Measurements from ENCODE around the gene DGAT2. TPM values are rescaled to one million over a fixed set of nuclear protein-coding genes. Genes with fewer than 3 reads are reported as not detected.

DGAT2 gene
- total and polyA plus RNA-seq, 4 experiments from 2014 or later: 0.08 to 0.38 (median 0.26) TPM

- no peaks in the 10 kb centered on the region for H3K36me3 Mint-ChIP-seq
- H3K4me3 ChIP-seq (ENCODE audit: low read length in 2 of 2): no peak overlapping the region
- ChIA-PET CTCF (ENCODE audit: partially characterized antibody) (interaction anchor here (1.4 kb wide), 1 partner anchor 40 kb away, joined by 4 read pairs; no protein-coding TSS in a partner anchor), POLR2A (ENCODE audit: partially characterized antibody) (no interaction called here)
- H3K9me3 ChIP-seq (ENCODE audit: control insufficient read depth in 1 of 2, low read length in 2 of 2): no peaks in the 10 kb centered on the region
- H3K27ac Mint-ChIP-seq: no peak overlapping the region
- intact Hi-C loops (cut with micrococcal nuclease): no loop called here
- no peak for DNase-seq
- H3K27ac ChIP-seq (ENCODE audit: low read depth, low read length): no peak overlapping the region
- peaks cover 3% of the 10 kb centered on the region for H3K27me3 ChIP-seq (ENCODE audit: insufficient read depth, low read length)
- no peaks in the 10 kb centered on the region for H3K36me3 ChIP-seq (ENCODE audit: insufficient read depth, low read length)
- peaks cover 2 to 17% (median 9%) of the 10 kb centered on the region in 4 donors for H3K4me1 Mint-ChIP-seq
- peaks cover 3 to 7% of the 10 kb centered on the region in 2 donors for H3K27me3 Mint-ChIP-seq
- peaks cover 0 to 2% (median 0%) of the 10 kb centered on the region in 8 donors for H3K9me3 Mint-ChIP-seq
- H3K4me3 Mint-ChIP-seq: no peak overlapping the region
- H3K4me1 ChIP-seq (ENCODE audit: insufficient read depth, low read length): peaks cover 19% of the 10 kb centered on the region
Observed at GRCh38 chr11:75765116-75765515, 3.5 kb upstream of the DGAT2 start.

DNA sequence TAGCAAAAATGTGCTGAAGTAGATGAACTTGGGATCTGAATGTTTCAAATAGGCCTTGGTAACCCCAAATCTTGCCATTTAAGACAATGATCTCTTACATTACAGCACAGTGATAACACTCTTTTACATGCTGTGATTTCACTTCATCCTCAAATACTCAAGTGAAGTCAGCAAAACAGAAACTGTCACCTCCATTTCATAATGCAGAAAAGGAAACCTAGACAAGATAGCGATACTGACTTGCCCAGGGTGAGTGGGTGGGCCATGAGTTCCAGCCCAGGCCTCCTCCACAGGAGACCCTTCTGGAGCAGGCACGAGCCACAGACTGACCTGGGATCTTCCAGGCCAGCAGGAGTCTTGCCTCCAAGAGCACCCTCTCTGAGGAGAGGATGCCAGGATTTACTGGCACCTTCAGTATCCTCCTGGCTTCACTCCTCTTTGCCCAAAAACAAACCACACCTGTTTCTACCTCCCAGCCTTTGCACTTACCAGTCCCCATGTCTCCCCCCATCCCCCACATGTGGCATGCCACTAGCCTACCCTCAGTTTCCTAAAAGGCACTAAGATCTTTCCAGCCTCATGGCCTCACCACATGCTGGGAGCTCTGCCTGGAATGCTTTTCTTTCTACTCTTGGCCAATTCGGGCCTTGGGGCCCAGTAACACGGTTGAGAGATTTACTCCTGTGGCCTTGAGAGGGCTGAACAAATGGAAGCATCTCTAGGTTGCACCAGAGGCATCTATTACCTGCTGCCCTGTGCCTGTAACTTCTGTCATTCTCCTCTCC, 1.9 kb upstream of the DGAT2 start:
- Histone ChIP-seq H3K27ac (ENCODE audit: low read depth, low read length) (no peak overlapping the region), H3K9me3 (ENCODE audit: control insufficient read depth in 1 of 2, low read length in 2 of 2) (no peaks in the 10 kb centered on the region), H3K4me1 (ENCODE audit: insufficient read depth, low read length) (peaks cover 19% of the 10 kb centered on the region), H3K36me3 (ENCODE audit: insufficient read depth, low read length) (no peaks in the 10 kb centered on the region), H3K27me3 (ENCODE audit: insufficient read depth, low read length) (peaks cover 3% of the 10 kb centered on the region), H3K4me3 (ENCODE audit: low read length in 2 of 2) (no peak overlapping the region)
- Mint-ChIP-seq H3K27me3 (peaks cover 3 to 9% of the 10 kb centered on the region in 2 donors), H3K4me3 (peak overlapping the region in 3 of 8 donors; percentile 1 to 40 (median 5)), H3K9me3 (peaks cover 0 to 2% (median 0%) of the 10 kb centered on the region in 8 donors), H3K27ac (peak overlapping the region in 2 of 7 donors; percentile 2 to 16), H3K4me1 (peaks cover 2 to 19% (median 9%) of the 10 kb centered on the region in 4 donors), H3K36me3 (no peaks in the 10 kb centered on the region)
- ChIA-PET POLR2A (ENCODE audit: partially characterized antibody) (no interaction called here), CTCF (ENCODE audit: partially characterized antibody) (no interaction called here)
- DNase-seq: no peak
- intact Hi-C loops (cut with micrococcal nuclease): no loop called here

GRCh38 chr11:75767228-75767572, 1.4 kb upstream of the DGAT2 start:
- peak overlapping the region in 6 of 8 donors; percentile 1 to 78 (median 28) for H3K4me3 Mint-ChIP-seq
- DNase-seq: no peak
- no peaks in the 10 kb centered on the region for H3K36me3 Mint-ChIP-seq
- peaks cover 2 to 19% (median 9%) of the 10 kb centered on the region in 4 donors for H3K4me1 Mint-ChIP-seq
- intact Hi-C loops (cut with micrococcal nuclease): no loop called here
- H3K9me3 Mint-ChIP-seq: peaks cover 0 to 2% (median 0%) of the 10 kb centered on the region in 8 donors
- no peaks in the 10 kb centered on the region for H3K9me3 ChIP-seq (ENCODE audit: control insufficient read depth in 1 of 2, low read length in 2 of 2)
- no peak overlapping the region for H3K27ac ChIP-seq (ENCODE audit: low read depth, low read length)
- ChIA-PET POLR2A (ENCODE audit: partially characterized antibody) (no interaction called here), CTCF (ENCODE audit: partially characterized antibody) (no interaction called here)
- no peaks in the 10 kb centered on the region for H3K36me3 ChIP-seq (ENCODE audit: insufficient read depth, low read length)
- no peak overlapping the region for H3K4me3 ChIP-seq (ENCODE audit: low read length in 2 of 2)
- H3K27me3 Mint-ChIP-seq: peaks cover 3 to 9% of the 10 kb centered on the region in 2 donors
- peak overlapping the region in 2 of 7 donors; percentile 2 to 63 for H3K27ac Mint-ChIP-seq
- H3K4me1 ChIP-seq (ENCODE audit: insufficient read depth, low read length): peaks cover 19% of the 10 kb centered on the region
- H3K27me3 ChIP-seq (ENCODE audit: insufficient read depth, low read length): peaks cover 3% of the 10 kb centered on the region

DNA sequence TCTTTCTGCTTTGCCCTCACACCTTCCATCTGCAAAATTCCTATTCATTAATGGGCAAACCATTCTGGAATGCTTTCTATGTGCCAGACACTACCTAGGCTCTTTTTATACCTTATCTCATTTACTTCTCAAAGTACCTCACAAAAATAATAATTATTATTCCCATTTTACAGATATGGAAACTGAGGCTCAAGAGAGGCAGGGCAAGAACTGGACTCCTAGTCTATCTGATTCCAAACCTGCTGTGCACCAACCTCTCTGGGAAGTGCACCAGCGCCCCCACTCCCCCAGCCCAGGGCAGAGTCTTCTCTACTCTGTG, 826 bp upstream of the DGAT2 start:
- H3K9me3 Mint-ChIP-seq: peaks cover 0 to 2% (median 0%) of the 10 kb centered on the region in 8 donors
- Histone ChIP-seq H3K4me3 (ENCODE audit: low read length in 2 of 2) (no peak overlapping the region), H3K36me3 (ENCODE audit: insufficient read depth, low read length) (no peaks in the 10 kb centered on the region), H3K27ac (ENCODE audit: low read depth, low read length) (no peak overlapping the region), H3K27me3 (ENCODE audit: insufficient read depth, low read length) (peaks cover 3% of the 10 kb centered on the region), H3K4me1 (ENCODE audit: insufficient read depth, low read length) (peaks cover 19% of the 10 kb centered on the region), H3K9me3 (ENCODE audit: control insufficient read depth in 1 of 2, low read length in 2 of 2) (no peaks in the 10 kb centered on the region)
- H3K4me1 Mint-ChIP-seq: peaks cover 2 to 19% (median 9%) of the 10 kb centered on the region in 4 donors
- peak overlapping the region in 6 of 8 donors; percentile 70 to 87 (median 76) for H3K4me3 Mint-ChIP-seq
- intact Hi-C loops (cut with micrococcal nuclease): loop anchor here (1.0 to 2.0 kb wide), 2 partner anchors 44 to 47 kb away; partner anchors contain the start of gene UVRAG
- ChIA-PET POLR2A (ENCODE audit: partially characterized antibody) (interaction anchor here (1.0 kb wide), 1 partner anchor 48 kb away, joined by 3 read pairs; the partner anchor contains the start of gene UVRAG), CTCF (ENCODE audit: partially characterized antibody) (no interaction called here)
- peak overlapping the region in 1 of 7 donors; percentile 39 for H3K27ac Mint-ChIP-seq
- H3K36me3 Mint-ChIP-seq: no peaks in the 10 kb centered on the region
- no peak for DNase-seq
- H3K27me3 Mint-ChIP-seq: peaks cover 3 to 9% of the 10 kb centered on the region in 2 donors

DNA sequence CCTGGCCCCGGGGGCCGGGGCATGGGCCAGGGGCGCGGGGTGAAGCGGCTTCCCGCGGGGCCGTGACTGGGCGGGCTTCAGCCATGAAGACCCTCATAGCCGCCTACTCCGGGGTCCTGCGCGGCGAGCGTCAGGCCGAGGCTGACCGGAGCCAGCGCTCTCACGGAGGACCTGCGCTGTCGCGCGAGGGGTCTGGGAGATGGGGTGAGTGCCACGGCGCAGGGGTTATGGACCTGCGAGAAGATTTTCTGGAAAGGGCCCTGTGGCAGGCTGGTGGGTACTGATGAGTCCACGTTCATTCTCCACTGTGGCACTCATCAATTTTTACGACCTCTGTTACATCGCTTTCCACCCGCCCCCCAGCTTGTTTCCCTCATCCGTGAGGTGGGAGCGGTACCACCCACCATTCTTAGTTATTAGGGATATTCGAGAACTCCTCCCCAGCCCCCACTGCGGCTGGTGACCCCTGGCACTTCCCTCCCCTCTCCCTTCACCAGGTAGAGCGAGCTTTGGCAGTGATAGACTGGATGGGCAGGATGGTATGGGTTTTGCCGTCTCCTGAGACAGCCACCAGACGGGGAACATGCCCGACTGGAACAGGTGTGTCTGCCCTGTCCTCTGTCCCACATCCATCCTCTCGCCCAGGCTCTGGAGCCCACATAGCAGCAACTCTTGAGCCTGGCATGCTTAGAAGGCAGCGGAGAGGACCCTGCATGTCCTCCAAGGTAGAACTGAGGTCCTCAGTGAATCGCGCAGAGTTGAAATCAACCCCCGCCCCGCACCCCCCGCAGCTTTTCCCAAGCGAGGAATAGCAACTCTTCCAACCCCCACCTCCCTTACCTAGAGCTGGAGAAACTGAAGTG, 562 bp downstream of the DGAT2 start:
- peak overlapping the region; percentile 42 to 58 for H3K4me3 ChIP-seq (ENCODE audit: low read length in 2 of 2)
- H3K27ac Mint-ChIP-seq: peak overlapping the region in 3 of 7 donors; percentile 67 to 74 (median 73)
- peaks cover 3 to 9% of the 10 kb centered on the region in 2 donors for H3K27me3 Mint-ChIP-seq
- peak in 1 of 5 donors; percentile 8 for DNase-seq
- intact Hi-C loops (cut with micrococcal nuclease): loop anchor here (1.0 to 2.0 kb wide), 2 partner anchors 46 kb away; partner anchors contain the start of gene UVRAG
- H3K36me3 Mint-ChIP-seq: no peaks in the 10 kb centered on the region
- peaks cover 3% of the 10 kb centered on the region for H3K27me3 ChIP-seq (ENCODE audit: insufficient read depth, low read length)
- POLR2A ChIA-PET (ENCODE audit: partially characterized antibody): interaction anchor here (1.0 to 1.4 kb wide), 2 partner anchors 8 to 46 kb away, joined by 3 to 4 read pairs; partner anchors contain the start of gene UVRAG
- H3K36me3 ChIP-seq (ENCODE audit: insufficient read depth, low read length): no peaks in the 10 kb centered on the region
- peaks cover 23% of the 10 kb centered on the region for H3K4me1 ChIP-seq (ENCODE audit: insufficient read depth, low read length)
- H3K9me3 ChIP-seq (ENCODE audit: control insufficient read depth in 1 of 2, low read length in 2 of 2): no peaks in the 10 kb centered on the region
- CTCF ChIA-PET (ENCODE audit: partially characterized antibody): interaction anchor here (0.8 to 0.9 kb wide), 2 partner anchors 33 to 46 kb away, joined by 3 read pairs; no protein-coding TSS in a partner anchor
- peaks cover 2 to 19% (median 9%) of the 10 kb centered on the region in 4 donors for H3K4me1 Mint-ChIP-seq
- H3K27ac ChIP-seq (ENCODE audit: low read depth, low read length): no peak overlapping the region
- peaks cover 0 to 2% (median 0%) of the 10 kb centered on the region in 8 donors for H3K9me3 Mint-ChIP-seq
- H3K4me3 Mint-ChIP-seq: peak overlapping the region; percentile 37 to 85 (median 69)

- Mint-ChIP-seq H3K4me3 (peak overlapping the region in 5 of 8 donors; percentile 10 to 78 (median 51)), H3K36me3 (no peaks in the 10 kb centered on the region), H3K27ac (no peak overlapping the region), H3K27me3 (peaks cover 3 to 9% of the 10 kb centered on the region in 2 donors), H3K9me3 (peaks cover 0 to 2% (median 0%) of the 10 kb centered on the region in 8 donors), H3K4me1 (peaks cover 2 to 19% (median 9%) of the 10 kb centered on the region in 4 donors)
- Histone ChIP-seq H3K36me3 (ENCODE audit: insufficient read depth, low read length) (no peaks in the 10 kb centered on the region), H3K27ac (ENCODE audit: low read depth, low read length) (no peak overlapping the region), H3K9me3 (ENCODE audit: control insufficient read depth in 1 of 2, low read length in 2 of 2) (no peaks in the 10 kb centered on the region), H3K27me3 (ENCODE audit: insufficient read depth, low read length) (peaks cover 3% of the 10 kb centered on the region), H3K4me1 (ENCODE audit: insufficient read depth, low read length) (peaks cover 23% of the 10 kb centered on the region), H3K4me3 (ENCODE audit: low read length in 2 of 2) (no peak overlapping the region)
- CTCF ChIA-PET (ENCODE audit: partially characterized antibody): interaction anchor here (0.8 to 1.5 kb wide), 2 partner anchors 32 to 98 kb away, joined by 3 read pairs; no protein-coding TSS in a partner anchor
- intact Hi-C loops (cut with micrococcal nuclease): no loop called here
- POLR2A ChIA-PET (ENCODE audit: partially characterized antibody): interaction anchor here (1.4 kb wide), 1 partner anchor 7 kb away, joined by 4 read pairs; no protein-coding TSS in a partner anchor
- no peak for DNase-seq
Observed at GRCh38 chr11:75770102-75770501, 1.5 kb downstream of the DGAT2 start.

Data from CD4-positive, alpha-beta memory T cell (primary cell).